Measurements from ENCODE around the gene DENND6B.
A peak's percentile ranks its signal among the peaks of the same experiment; 100 is the strongest.

Gene DENND6B

DNA sequence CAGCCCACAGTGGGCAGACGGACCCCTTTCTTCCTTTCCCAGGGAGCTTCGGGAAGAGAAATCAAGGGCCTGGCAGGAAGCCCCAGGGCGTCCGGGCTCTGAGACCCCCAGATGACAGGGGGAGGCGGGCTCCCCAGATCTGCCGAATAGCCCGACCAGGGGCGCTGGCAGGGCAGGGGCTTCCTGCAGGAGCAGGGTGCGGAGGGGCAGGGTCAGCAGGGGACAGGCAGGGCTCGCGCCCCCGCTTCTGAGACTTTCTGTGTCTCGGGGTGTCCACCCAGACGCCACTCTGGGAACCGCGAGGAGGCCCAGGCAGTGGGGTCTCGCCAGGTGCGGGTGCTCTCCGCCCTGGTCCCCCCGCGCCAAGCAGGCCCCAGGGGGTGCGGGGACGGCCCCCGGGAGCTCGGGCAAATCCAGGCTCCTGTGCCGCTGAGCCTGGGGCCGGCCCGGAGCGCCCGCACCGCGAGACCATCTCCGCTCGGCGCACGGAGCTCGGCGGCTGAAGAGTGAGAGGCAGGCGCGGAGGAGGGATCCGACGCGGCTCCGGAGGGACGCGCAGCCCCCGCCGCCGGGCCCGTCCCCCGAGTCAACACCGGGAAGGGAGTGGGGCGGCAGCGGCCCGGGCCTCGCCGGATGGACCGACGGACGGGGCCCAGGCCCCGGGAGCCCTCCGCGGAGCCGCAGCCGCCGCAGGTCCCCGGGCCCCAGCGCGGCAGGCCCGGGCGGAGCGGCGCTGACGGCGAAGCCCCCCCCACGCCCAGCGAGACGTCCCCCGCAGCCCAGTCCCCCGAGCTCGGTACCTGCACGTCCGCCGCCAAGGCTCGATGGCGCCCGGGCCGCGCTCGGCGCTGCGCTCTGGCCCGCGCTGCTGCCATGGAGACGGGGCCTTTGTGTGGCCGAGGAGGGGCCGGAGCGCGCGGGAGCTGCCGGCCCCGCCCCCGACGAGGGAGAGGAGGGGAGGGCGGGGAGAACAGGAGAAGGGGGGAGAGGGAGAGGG, 19.8 kb downstream of the DENND6B start, which contains the start of gene PLXNB2:
Gene PLXNB2 (minus strand): TSS at position 894 of the 997 bp plus-strand sequence. CDS start 17,062 bp downstream, outside the sequence.
- TF ChIP-seq ZNF8 (CRISPR knock-in tag; IDR thresholded peaks at IDR 0.05) (no peak), GLIS3 (CRISPR knock-in tag; IDR thresholded peaks at IDR 0.05) (no peak), PPARA (CRISPR knock-in tag; IDR thresholded peaks at IDR 0.05; ENCODE audit: borderline replicate concordance) (no peak), TOX (CRISPR knock-in tag; IDR thresholded peaks at IDR 0.05; ENCODE audit: borderline replicate concordance) (no peak), SNAI2 (CRISPR knock-in tag; IDR thresholded peaks at IDR 0.05) (no peak), ZNF70 (CRISPR knock-in tag; IDR thresholded peaks at IDR 0.05) (no peak), TCF4 (CRISPR knock-in tag; IDR thresholded peaks at IDR 0.05; ENCODE audit: borderline replicate concordance) (no peak), ISL1 (CRISPR knock-in tag; IDR thresholded peaks at IDR 0.05) (no peak), OSR1 (CRISPR knock-in tag; IDR thresholded peaks at IDR 0.05) (no peak), ESRRG (CRISPR knock-in tag; IDR thresholded peaks at IDR 0.05) (no peak)

DNA sequence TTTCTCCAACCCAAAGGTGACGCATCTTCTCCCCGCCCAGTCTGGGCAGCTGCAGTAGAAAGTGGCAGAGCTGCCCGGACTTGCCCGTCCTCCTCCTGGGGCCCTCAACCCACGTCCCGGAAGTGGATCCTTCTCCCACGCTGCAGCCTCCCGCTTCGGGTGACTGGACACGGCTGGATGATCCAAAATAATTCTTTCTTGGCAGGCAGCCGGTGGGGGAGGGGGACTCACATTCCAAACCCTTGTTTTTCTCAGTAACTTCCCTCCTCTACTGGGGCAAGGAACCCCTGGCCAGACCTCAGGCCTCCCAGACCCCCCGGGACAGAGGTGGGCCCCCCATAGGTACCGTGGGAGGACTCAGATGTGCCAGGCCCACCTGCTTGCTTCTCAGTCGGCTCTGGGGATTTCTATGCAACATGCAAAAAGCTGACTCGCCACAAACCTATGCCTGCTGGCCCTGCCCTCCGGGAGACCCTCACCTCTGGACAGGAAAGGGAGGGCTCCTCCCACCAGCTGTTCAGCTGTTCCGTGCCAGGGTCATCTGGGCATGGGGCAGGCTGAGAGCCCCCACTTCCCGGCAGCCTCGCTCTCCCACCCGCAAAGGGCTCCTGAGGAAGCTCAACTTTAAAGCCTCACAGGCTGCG, 20.8 kb downstream of the DENND6B start:
- no peak for TF ChIP-seq ZFP3 (CRISPR knock-in tag; IDR thresholded peaks at IDR 0.05)
- TF ChIP-seq RARB (CRISPR knock-in tag; IDR thresholded peaks at IDR 0.05): no peak
- peak; percentile 80 for ATAC-seq

More for the DNA sequence above, 19.8 kb downstream of the DENND6B start, which contains the start of gene PLXNB2:
- peak; percentile 10; the same call in 2 of the 3 replicates for ATAC-seq

DNA sequence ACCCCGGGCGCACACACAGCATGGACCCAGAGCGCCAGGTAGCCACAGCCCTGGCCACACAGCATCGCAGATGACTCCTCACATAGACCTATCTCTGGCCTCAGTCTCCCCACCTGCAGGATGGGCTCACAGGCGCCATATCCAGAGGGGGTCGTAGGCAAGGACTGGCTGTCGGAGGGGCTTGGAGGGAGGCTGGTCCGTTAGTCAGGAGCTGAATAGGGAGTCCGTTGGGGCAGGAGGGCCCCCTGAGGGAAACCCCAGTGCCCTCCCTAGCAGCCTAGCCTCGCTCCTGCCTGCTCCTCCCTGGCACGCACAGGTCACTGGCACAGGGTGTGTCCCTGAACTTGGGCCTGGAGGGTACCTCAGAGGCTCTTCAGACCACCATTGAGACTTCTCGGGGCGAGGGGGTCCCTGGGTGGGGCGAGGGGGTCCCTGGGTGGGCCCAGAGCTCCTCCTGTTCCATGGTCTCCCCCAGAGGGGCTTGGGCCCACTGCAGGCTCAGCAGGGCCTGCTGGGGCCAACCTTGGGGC, 21.4 kb downstream of the DENND6B start:
- ATAC-seq: peak; percentile 2
- no peak for TF ChIP-seq TSHZ2 (CRISPR knock-in tag; IDR thresholded peaks at IDR 0.05)
- TF ChIP-seq ISL1 (CRISPR knock-in tag; IDR thresholded peaks at IDR 0.05): no peak
- TF ChIP-seq GLIS3 (CRISPR knock-in tag; IDR thresholded peaks at IDR 0.05): no peak
- TF ChIP-seq ZNF565 (CRISPR knock-in tag; conservative IDR thresholded peaks at IDR 0.05; ENCODE audit: low read depth): no peak
- TF ChIP-seq CSDC2 (CRISPR knock-in tag; IDR thresholded peaks at IDR 0.05): no peak
- TF ChIP-seq TOX (CRISPR knock-in tag; IDR thresholded peaks at IDR 0.05; ENCODE audit: borderline replicate concordance): no peak
- no peak for TF ChIP-seq ZFP30 (CRISPR knock-in tag; IDR thresholded peaks at IDR 0.05)
- TF ChIP-seq ZNF70 (CRISPR knock-in tag; IDR thresholded peaks at IDR 0.05): no peak
- TF ChIP-seq SNAI2 (CRISPR knock-in tag; IDR thresholded peaks at IDR 0.05): no peak
- no peak for TF ChIP-seq TCF4 (CRISPR knock-in tag; IDR thresholded peaks at IDR 0.05; ENCODE audit: borderline replicate concordance)
- TF ChIP-seq ZNF8 (CRISPR knock-in tag; IDR thresholded peaks at IDR 0.05): no peak
- TF ChIP-seq OSR1 (CRISPR knock-in tag; IDR thresholded peaks at IDR 0.05): no peak
- TF ChIP-seq ARNTL (CRISPR knock-in tag; IDR thresholded peaks at IDR 0.05; ENCODE audit: borderline replicate concordance, low read depth): no peak
- no peak for TF ChIP-seq ZC3H10 (CRISPR knock-in tag; IDR thresholded peaks at IDR 0.05)
- TF ChIP-seq RARB (CRISPR knock-in tag; IDR thresholded peaks at IDR 0.05): no peak
- TF ChIP-seq CSRNP3 (CRISPR knock-in tag; IDR thresholded peaks at IDR 0.05): no peak
- TF ChIP-seq BACH2 (CRISPR knock-in tag; IDR thresholded peaks at IDR 0.05; ENCODE audit: borderline replicate concordance): no peak
- no peak for TF ChIP-seq POU6F1 (CRISPR knock-in tag; IDR thresholded peaks at IDR 0.05; ENCODE audit: borderline replicate concordance, low read depth)
